ENCODE results near the gene ANXA2. TPM values are rescaled to one million over a fixed set of nuclear protein-coding genes. Genes with fewer than 3 reads are reported as not detected.

Gene ANXA2
- total and polyA plus RNA-seq, 10 of the 15 experiments (the other 5 are each of a cell fraction or from before 2014, with no cell fraction given), result 135 to 540 (median 281) TPM

GRCh38 chr15:60382773-60383674 is 14.8 kb downstream of the ANXA2 start (continued):
- TF ChIP-seq SUPT20H (IDR thresholded peaks at IDR 0.05; ENCODE audit: borderline replicate concordance, control insufficient read depth, low read depth, low read length) (no peak), CEBPZ (IDR thresholded peaks at IDR 0.05; ENCODE audit: low read depth, low read length) (no peak), ATF7 (IDR thresholded peaks at IDR 0.05; ENCODE audit: low read depth) (no peak)

DNA sequence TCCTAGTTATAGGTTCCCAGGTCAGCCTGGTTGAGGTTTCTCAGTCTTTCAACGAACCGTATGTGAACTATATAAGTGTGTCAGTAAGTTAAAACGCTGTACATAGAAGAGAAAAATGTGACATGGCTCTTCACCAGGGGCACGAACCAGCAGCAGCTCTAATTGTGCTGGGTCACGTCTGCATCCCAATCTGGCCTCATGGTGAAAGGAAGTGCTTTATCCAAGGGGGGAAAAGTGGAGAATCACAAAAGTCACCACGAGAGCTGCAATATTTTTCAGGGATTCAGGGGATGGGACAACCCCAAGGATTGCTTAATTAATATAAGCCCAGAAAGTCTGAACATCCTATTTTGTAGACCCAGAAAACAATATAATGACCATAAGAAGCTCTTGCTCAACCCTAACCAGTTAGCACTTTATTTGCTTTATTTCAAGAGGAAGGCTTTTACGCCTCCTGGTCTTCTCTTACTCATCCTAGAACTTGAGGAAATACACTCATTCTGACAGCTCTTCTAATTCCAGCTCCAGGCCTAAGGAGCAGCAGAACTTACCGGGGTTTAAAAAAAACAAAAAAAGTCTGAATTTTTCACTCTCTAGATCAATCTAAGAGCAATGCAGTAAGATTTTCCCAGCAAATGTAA is 16.5 kb downstream of the ANXA2 start:
- H2AFZ ChIP-seq (ENCODE audit: control insufficient read depth, low read depth, low read length), result no peak overlapping the region
- ChIA-PET SMC1A (ENCODE audit: uncharacterized antibody, unreplicated experiment) (interaction anchor here (1.5 kb wide), 1 partner anchor 21 kb away, joined by 5 read pairs; no protein-coding TSS in a partner anchor), CTCF (interaction anchor here (1.4 kb wide), 1 partner anchor 22 kb away, joined by 3 read pairs; no protein-coding TSS in a partner anchor), POLR2A (no interaction called here), RAD21 (ENCODE audit: unreplicated experiment) (no interaction called here)
- no peaks in the 10 kb centered on the region; the same call in 1 of the 2 replicates for H3K79me2 ChIP-seq (ENCODE audit: control insufficient read depth, insufficient read depth, low read length)
- in situ Hi-C loops (cut with MboI), result no loop called here
- no peak for FAIRE-seq
- no peak for DNase-seq (ENCODE audit: low read depth, low spot score)
- H4K20me1 ChIP-seq (ENCODE audit: control insufficient read depth, insufficient read depth), result no peaks in the 10 kb centered on the region; the same call in 1 of the 2 replicates
- 98% methylated on average over 8 of the region's 8 CpGs for WGBS (ENCODE audit: insufficient coverage, insufficient replicate concordance, low lambda C conversion rate, missing lambda C conversion rate)
- no TSS peak for BruUV-seq (replicated peaks)
- no peak overlapping the region for H3K9ac ChIP-seq (ENCODE audit: control insufficient read depth, insufficient read depth, low read length)
- H3K9me3 ChIP-seq (replicated peaks; ENCODE audit: control insufficient read depth, insufficient read depth, low read length), result no peaks in the 10 kb centered on the region
- H3K4me1 ChIP-seq (ENCODE audit: control insufficient read depth, insufficient read depth, low read length), result no peaks in the 10 kb centered on the region
- no peak overlapping the region for H3K4me3 ChIP-seq
- no peak overlapping the region for H3K4me2 ChIP-seq (ENCODE audit: control insufficient read depth, insufficient read depth)
- no peak for ATAC-seq
- peaks cover 0 to 10% of the 10 kb centered on the region in 2 experiments for H3K36me3 ChIP-seq (ENCODE audit: control insufficient read depth in 2 of 2, insufficient read depth in 2 of 2, low read length in 1 of 2)
- no peak overlapping the region for H3K27ac ChIP-seq (ENCODE audit: control insufficient read depth, insufficient read depth)
- intact Hi-C loops (cut with micrococcal nuclease; ENCODE audit: unreplicated experiment), result no loop called here
- H3K27me3 ChIP-seq (replicated peaks in 1 of 2; ENCODE audit: control insufficient read depth in 2 of 2, insufficient read depth in 2 of 2, low read length in 1 of 2), result no peaks in the 10 kb centered on the region
- TF ChIP-seq ZNF592 (IDR thresholded peaks at IDR 0.05) (no peak), POLR2AphosphoS5 (IDR thresholded peaks at IDR 0.05; ENCODE audit: low read length) (no peak), NBN (IDR thresholded peaks at IDR 0.05) (no peak), BACH1 (IDR thresholded peaks at IDR 0.05; ENCODE audit: borderline replicate concordance) (no peak), BCL11A (IDR thresholded peaks at IDR 0.05; ENCODE audit: low read depth, low read length) (no peak), SMAD1 (IDR thresholded peaks at IDR 0.05; ENCODE audit: low read depth, partially characterized antibody) (no peak)
